Measurements from ENCODE around the gene ETFA. TPM values are rescaled to one million over a fixed set of nuclear protein-coding genes. Genes with fewer than 3 reads are reported as not detected.

The ETFA gene
- total and polyA plus RNA-seq, 2 of the 8 experiments (the other 6 are each of a cell fraction or from before 2014, with no cell fraction given), result 60.9 to 90.0 TPM

- no peak for FAIRE-seq
- H3K79me1 ChIP-seq (ENCODE audit: low read depth, low read length), result no peaks in the 10 kb centered on the region
- POLR2A ChIA-PET (ENCODE audit: partially characterized antibody), result interaction anchor here (2.2 kb wide), 1 partner anchor 130 kb away, joined by 6 read pairs; the partner anchor contains the start of gene ISL2
- no peak for TF ChIP-seq POLR2AphosphoS5 (IDR thresholded peaks at IDR 0.05; ENCODE audit: low read depth, low read length)
- TF ChIP-seq BRCA1 (IDR thresholded peaks at IDR 0.05; ENCODE audit: low read depth, low read length), result no peak
- TF ChIP-seq CBX8 (IDR thresholded peaks at IDR 0.05; ENCODE audit: borderline replicate concordance, low read depth, low read length), result no peak
- TF ChIP-seq MAX (IDR thresholded peaks at IDR 0.05), result no peak
- no peak for TF ChIP-seq RFX5 (IDR thresholded peaks at IDR 0.05; ENCODE audit: borderline replicate concordance, low read depth, low read length)
- TF ChIP-seq SUZ12 (IDR thresholded peaks at IDR 0.05; ENCODE audit: low read length), result no peak
- TF ChIP-seq CBX5 (IDR thresholded peaks at IDR 0.05; ENCODE audit: low read depth, low read length), result no peak
- no peak for TF ChIP-seq SIX5 (IDR thresholded peaks at IDR 0.05; ENCODE audit: low read depth, low read length)
- TF ChIP-seq BCL11A (IDR thresholded peaks at IDR 0.05; ENCODE audit: low read depth in 2 of 2, low read length in 2 of 2), result no peak
- TF ChIP-seq TBP (IDR thresholded peaks at IDR 0.05; ENCODE audit: low read depth, low read length), result no peak
- TF ChIP-seq ASH2L (IDR thresholded peaks at IDR 0.05; ENCODE audit: low read length), result no peak
- TF ChIP-seq BACH1 (IDR thresholded peaks at IDR 0.05; ENCODE audit: low read length), result no peak
- no peak for TF ChIP-seq POU5F1 (IDR thresholded peaks at IDR 0.05; ENCODE audit: low read depth, low read length)
- no peak for TF ChIP-seq EZH2 (IDR thresholded peaks at IDR 0.05; ENCODE audit: low read depth, low read length, severe bottlenecking)
- TF ChIP-seq SP1 (IDR thresholded peaks at IDR 0.05; ENCODE audit: low read depth, low read length), result no peak
These were observed 104.8 kb downstream of the ETFA start for GRCh38 chr15:76206325-76206976.

More at GRCh38 chr15:76206325-76206976, 104.8 kb downstream of the ETFA start:
- Histone ChIP-seq H2BK12ac (ENCODE audit: low read depth, low read length) (no peak overlapping the region), H4K20me1 (replicated peaks in 1 of 2; ENCODE audit: control insufficient read depth in 1 of 2, insufficient read depth in 2 of 2, low read length in 2 of 2) (peaks cover 0 to 3% of the 10 kb centered on the region in 2 experiments), H3K18ac (ENCODE audit: extremely low read depth, low read length) (no peak overlapping the region), H4K5ac (ENCODE audit: insufficient read length, low read depth, low read length) (no peak overlapping the region), H3K79me2 (ENCODE audit: control insufficient read depth in 1 of 2, insufficient read depth in 2 of 2, low read length in 2 of 2) (no peaks in the 10 kb centered on the region), H3K9ac (replicated peaks in 1 of 4; ENCODE audit: extremely low read depth in 1 of 4, low read depth in 3 of 4, low read length in 3 of 4) (no peak overlapping the region), H3K9me3 (ENCODE audit: insufficient read depth in 2 of 2, low read depth in 1 of 2, low read length in 1 of 2) (no peaks in the 10 kb centered on the region), H2BK120ac (replicated peaks; ENCODE audit: low read depth, low read length) (no peak overlapping the region), H3K4ac (replicated peaks; ENCODE audit: insufficient read length, low read depth, low read length) (no peak overlapping the region), H2BK15ac (ENCODE audit: low read length) (no peak overlapping the region), H3K56ac (replicated peaks; ENCODE audit: insufficient read length, low read depth, low read length) (no peak overlapping the region), H3K27ac (ENCODE audit: low read depth, low read length) (no peak overlapping the region), H3K23me2 (ENCODE audit: low read depth, low read length) (no peaks in the 10 kb centered on the region), H2BK20ac (ENCODE audit: low read length) (no peak overlapping the region), H4K91ac (replicated peaks; ENCODE audit: insufficient read length, low read length) (no peak overlapping the region), H4K8ac (ENCODE audit: extremely low read depth, insufficient read depth, low read length) (peak overlapping the region; percentile 18; the same call in 1 of the 2 replicates), H3K14ac (ENCODE audit: insufficient read length) (no peak overlapping the region), H2AK5ac (ENCODE audit: low read depth, low read length) (no peak overlapping the region), H3K27me3 (replicated peaks in 1 of 4; ENCODE audit: control insufficient read depth in 3 of 4, extremely low read depth in 1 of 4, insufficient read depth in 3 of 4, low read length in 3 of 4) (no peaks in the 10 kb centered on the region), H3K23ac (ENCODE audit: insufficient read length) (no peak overlapping the region), H3K4me1 (replicated peaks in 1 of 4; ENCODE audit: control insufficient read depth in 3 of 4, insufficient read depth in 4 of 4, low read length in 3 of 4) (no peaks in the 10 kb centered on the region), H2AFZ (ENCODE audit: low read length) (no peak overlapping the region), H2BK5ac (ENCODE audit: low read depth, low read length) (no peak overlapping the region), H3K36me3 (ENCODE audit: control insufficient read depth in 2 of 4, insufficient read depth in 4 of 4, low read length in 3 of 4) (no peaks in the 10 kb centered on the region), H3K4me3 (ENCODE audit: extremely low read depth in 1 of 4, insufficient read depth in 2 of 4, low read depth in 3 of 4, low read length in 4 of 4) (no peak overlapping the region), H3K4me2 (ENCODE audit: insufficient read depth in 1 of 2, low read depth in 2 of 2, low read length in 2 of 2) (no peak overlapping the region)
- no peak for DNase-seq (ENCODE audit: low read depth in 1 of 2, low spot score in 2 of 2)
- CTCF ChIA-PET (ENCODE audit: partially characterized antibody), result interaction anchor here (1.0 to 1.6 kb wide), 4 partner anchors 15 to 669 kb away, joined by 3 to 6 read pairs (median 6); no protein-coding TSS in a partner anchor
- 93% methylated on average over 4 of the region's 4 CpGs; no CpG with 5 or more reads in 1 of the 2 experiments for WGBS, 2 experiments (ENCODE audit: extremely low coverage in 1 of 2, insufficient coverage in 1 of 2, insufficient read length in 1 of 2, insufficient replicate concordance in 2 of 2, low coverage in 1 of 2, low lambda C conversion rate in 2 of 2, missing lambda C conversion rate in 1 of 2)

Measured in H1 (cell line).